GM19023 (cell line): ENCODE data around the gene CDYL.

Experiments used
- ATAC-seq: cut with Tn5 transposase; IDR thresholded peaks from one replicate; pipeline ENCODE4 v1.9.1; 2021; ENCODE audit warnings: mild to moderate bottlenecking, moderate library complexity; ENCODE audit not compliant: unreplicated experiment

Gene CDYL

GRCh38 chr6:4776131-4776492 lies at the start of gene CDYL:
TSS of gene CDYL (plus strand) at chr6:4776404. CDS start at chr6:4776784, 380 bp downstream.
- peak; percentile 68 for ATAC-seq

GRCh38 chr6:4726645-4727044 lies 49.6 kb upstream of the CDYL start:
- ATAC-seq = no peak

- ATAC-seq = no peak
Measured at GRCh38 chr6:4727217-4727616, 49.0 kb upstream of the CDYL start.

- no peak for ATAC-seq
Measured at GRCh38 chr6:4727671-4728435, 48.4 kb upstream of the CDYL start.

GRCh38 chr6:4728436-4728769 lies 47.8 kb upstream of the CDYL start:
- no peak for ATAC-seq

GRCh38 chr6:4728926-4729325 lies 47.3 kb upstream of the CDYL start:
- no peak for ATAC-seq

GRCh38 chr6:4731996-4732395 lies 44.2 kb upstream of the CDYL start:
- ATAC-seq = no peak

- ATAC-seq = no peak
Measured at GRCh38 chr6:4732691-4733315, 43.4 kb upstream of the CDYL start.

GRCh38 chr6:4736371-4736873 lies 39.8 kb upstream of the CDYL start:
- no peak for ATAC-seq

GRCh38 chr6:4740032-4740431 lies 36.2 kb upstream of the CDYL start:
- no peak for ATAC-seq

- no peak for ATAC-seq
Measured at GRCh38 chr6:4743062-4743461, 33.1 kb upstream of the CDYL start.

GRCh38 chr6:4743926-4744325 lies 32.3 kb upstream of the CDYL start:
- ATAC-seq = no peak

GRCh38 chr6:4747588-4747987 lies 28.6 kb upstream of the CDYL start:
- ATAC-seq = no peak

- ATAC-seq = no peak
Measured at GRCh38 chr6:4751823-4752464, 24.3 kb upstream of the CDYL start.

GRCh38 chr6:4756247-4756646 lies 20.0 kb upstream of the CDYL start:
- no peak for ATAC-seq

- ATAC-seq = no peak
Measured at GRCh38 chr6:4759997-4760396, 16.2 kb upstream of the CDYL start.

- ATAC-seq = no peak
Measured at GRCh38 chr6:4760773-4761172, 15.4 kb upstream of the CDYL start.

- no peak for ATAC-seq
Measured at GRCh38 chr6:4762294-4762693, 13.9 kb upstream of the CDYL start.

- no peak for ATAC-seq
Measured at GRCh38 chr6:4763921-4764320, 12.3 kb upstream of the CDYL start.

GRCh38 chr6:4768815-4769214 lies 7.4 kb upstream of the CDYL start:
- ATAC-seq = no peak

GRCh38 chr6:4772750-4773149 lies 3.5 kb upstream of the CDYL start:
- no peak for ATAC-seq

GRCh38 chr6:4773181-4773580 lies 3.0 kb upstream of the CDYL start:
- ATAC-seq = no peak
